Bronchial epithelial cell (primary cell): ENCODE data around the gene FBXO7. TPM values are rescaled to one million over a fixed set of nuclear protein-coding genes. Genes with fewer than 3 reads are reported as not detected.

Experiments used
- DNase-seq: peaks from one replicate; pipeline ENCODE4 v3.0.0-alpha.2; 2010; ENCODE audit warnings: low read depth
- FAIRE-seq: peaks from 2 replicates; lab custom pipeline; 2011; peaks lifted over from hg19 to GRCh38; lab: Jason Lieb, UNC
- H3K27me3 ChIP-seq: 2 replicates; pipeline ENCODE4 v1.5.1; 2011; ENCODE audit warnings: low read length; ENCODE audit not compliant: control insufficient read depth, insufficient read depth
- H3K36me3 ChIP-seq: 2 replicates; pipeline ENCODE4 v1.5.1; 2011; ENCODE audit warnings: low read length; ENCODE audit not compliant: control insufficient read depth, insufficient read depth
- H3K4me3 ChIP-seq: 2 replicates; pipeline ENCODE4 v1.5.1; 2011; ENCODE audit warnings: mild to moderate bottlenecking, low read depth, low read length, control low read depth
- total RNA-seq: library from RNA; depleted of rRNA; stranded (reverse); fragments of >200 nt; gene quantifications from 2 replicates; pipeline ENCODE4 v1.2.1, GENCODE V29; 2014
- TF ChIP-seq, protein P1 (sequence below): IDR thresholded peaks from 2 replicates; pipeline ENCODE4 v1.5.1; 2011; ENCODE audit warnings: mild to moderate bottlenecking, moderate library complexity, low read length, control low read depth, inconsistent platforms; ENCODE audit not compliant: insufficient read depth, severe bottlenecking

Gene FBXO7
- total RNA-seq, result 47.4 and 49.5 TPM in 2 replicates

DNA sequence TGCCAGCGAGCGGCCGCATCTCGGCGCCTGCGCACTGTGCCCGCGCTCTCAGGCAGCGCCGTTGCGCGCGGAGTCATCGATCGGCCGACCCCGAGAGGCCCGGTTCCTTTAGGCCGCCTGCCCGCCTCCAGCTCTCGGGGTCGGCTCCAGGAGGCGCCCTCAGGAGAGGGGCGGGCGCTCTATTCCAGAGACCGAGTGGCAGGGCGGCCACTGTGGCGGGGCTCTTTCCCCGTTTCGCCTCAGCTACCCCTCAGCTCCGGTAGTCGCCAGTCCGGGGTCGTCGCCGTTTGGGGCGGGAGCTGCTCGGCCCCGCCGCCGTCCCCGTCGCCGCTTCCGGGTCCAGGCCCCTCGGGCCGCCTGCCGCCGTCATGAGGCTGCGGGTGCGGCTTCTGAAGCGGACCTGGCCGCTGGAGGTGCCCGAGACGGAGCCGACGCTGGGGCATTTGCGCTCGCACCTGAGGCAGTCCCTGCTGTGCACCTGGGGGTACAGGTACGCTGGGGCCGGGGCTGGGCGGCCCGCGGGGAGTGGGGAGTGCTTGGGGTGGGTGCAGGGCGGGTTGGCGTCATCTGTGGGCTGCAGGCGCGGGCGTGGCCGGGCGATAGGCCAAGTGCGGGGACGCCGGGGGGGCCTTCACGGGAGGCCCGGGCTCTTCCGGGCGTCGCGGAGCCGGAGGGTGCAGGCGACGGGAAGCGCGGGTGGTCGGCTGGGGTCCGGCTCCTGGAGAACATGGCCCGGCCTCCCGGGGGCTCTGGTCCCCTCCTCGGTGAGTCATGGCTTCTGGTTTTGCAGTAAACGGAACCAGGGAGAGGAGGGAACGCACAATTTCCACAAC, at the start of gene FBXO7:
Gene FBXO7, plus strand, starts transcription at position 177 of the 833 bp plus-strand sequence. Its CDS starts 192 bp downstream, at position 369.
- H3K36me3 ChIP-seq, result no peaks in the 10 kb centered on the region
- peak within 1 kb of the TSS; percentile 90 for H3K4me3 ChIP-seq
- FAIRE-seq (no peak), DNase-seq (peak; percentile 65)
- TF ChIP-seq, protein P1, sequence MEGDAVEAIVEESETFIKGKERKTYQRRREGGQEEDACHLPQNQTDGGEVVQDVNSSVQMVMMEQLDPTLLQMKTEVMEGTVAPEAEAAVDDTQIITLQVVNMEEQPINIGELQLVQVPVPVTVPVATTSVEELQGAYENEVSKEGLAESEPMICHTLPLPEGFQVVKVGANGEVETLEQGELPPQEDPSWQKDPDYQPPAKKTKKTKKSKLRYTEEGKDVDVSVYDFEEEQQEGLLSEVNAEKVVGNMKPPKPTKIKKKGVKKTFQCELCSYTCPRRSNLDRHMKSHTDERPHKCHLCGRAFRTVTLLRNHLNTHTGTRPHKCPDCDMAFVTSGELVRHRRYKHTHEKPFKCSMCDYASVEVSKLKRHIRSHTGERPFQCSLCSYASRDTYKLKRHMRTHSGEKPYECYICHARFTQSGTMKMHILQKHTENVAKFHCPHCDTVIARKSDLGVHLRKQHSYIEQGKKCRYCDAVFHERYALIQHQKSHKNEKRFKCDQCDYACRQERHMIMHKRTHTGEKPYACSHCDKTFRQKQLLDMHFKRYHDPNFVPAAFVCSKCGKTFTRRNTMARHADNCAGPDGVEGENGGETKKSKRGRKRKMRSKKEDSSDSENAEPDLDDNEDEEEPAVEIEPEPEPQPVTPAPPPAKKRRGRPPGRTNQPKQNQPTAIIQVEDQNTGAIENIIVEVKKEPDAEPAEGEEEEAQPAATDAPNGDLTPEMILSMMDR, result peak; percentile 35
- H3K27me3 ChIP-seq, result no peaks in the 10 kb centered on the region

DNA sequence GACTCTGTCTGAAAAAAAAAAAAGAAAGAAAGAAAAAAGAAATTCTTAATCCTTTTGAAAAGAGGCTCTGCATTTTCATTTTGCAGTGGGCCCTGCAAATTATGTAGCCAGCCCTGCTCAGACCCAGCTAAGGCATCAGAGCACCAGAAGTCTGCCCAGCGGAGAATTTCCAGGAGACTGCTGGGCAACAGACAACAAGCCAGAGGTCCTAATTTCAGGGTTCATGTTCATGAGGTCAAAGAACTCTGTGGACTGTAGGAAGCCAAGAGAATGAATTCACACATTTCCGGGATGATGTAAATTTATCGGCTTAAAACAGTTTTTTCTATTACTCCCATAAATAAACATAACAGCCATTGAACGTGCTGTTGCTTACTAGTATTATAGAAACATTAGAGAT, 47.7 kb upstream of the FBXO7 start:
- no peaks in the 10 kb centered on the region for H3K36me3 ChIP-seq
- TF ChIP-seq, protein P1, result no peak
- no peak for FAIRE-seq
- no peaks in the 10 kb centered on the region for H3K27me3 ChIP-seq
- DNase-seq, result no peak
- no peak overlapping the region for H3K4me3 ChIP-seq

DNA sequence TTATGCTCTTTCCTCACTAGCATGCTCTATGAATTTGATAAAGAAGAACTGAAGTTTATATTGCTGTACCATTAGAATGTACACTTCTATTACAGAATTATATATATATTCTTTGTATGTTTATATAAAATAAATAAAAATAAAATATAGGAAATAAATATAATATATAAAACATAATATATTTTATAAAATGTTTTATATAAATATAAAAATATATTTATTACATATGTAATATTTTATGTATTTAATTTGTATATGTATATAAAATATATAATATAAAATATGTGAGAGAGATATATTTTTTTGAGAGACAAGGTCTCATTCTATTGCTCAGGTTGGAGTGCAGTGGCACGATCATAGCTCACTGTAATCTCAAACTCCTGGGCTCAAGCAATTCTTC, 44.3 kb upstream of the FBXO7 start:
- no peaks in the 10 kb centered on the region for H3K36me3 ChIP-seq
- FAIRE-seq, result no peak
- H3K27me3 ChIP-seq, result no peaks in the 10 kb centered on the region
- TF ChIP-seq, protein P1, result no peak
- H3K4me3 ChIP-seq, result no peak overlapping the region
- no peak for DNase-seq

DNA sequence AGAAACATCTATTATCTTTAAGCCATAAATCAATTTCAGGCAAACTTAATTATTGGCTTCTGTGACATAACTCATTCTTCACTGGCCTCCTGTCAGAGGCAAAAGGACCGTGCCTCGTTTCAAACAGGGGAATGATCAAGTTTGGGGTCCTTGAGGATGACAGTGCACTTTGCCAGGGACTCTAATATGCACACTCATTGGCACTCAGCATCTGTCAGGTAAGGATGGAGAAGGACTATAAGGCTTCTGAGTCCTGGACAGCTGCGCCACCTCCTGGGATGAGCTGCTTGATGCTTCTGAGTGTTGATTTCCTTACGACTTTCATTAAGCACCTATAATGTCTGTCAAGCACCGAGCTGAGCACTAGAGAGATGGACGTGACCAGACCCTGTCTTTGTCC, 30.5 kb upstream of the FBXO7 start:
- DNase-seq (peak; percentile 31), FAIRE-seq (no peak)
- H3K36me3 ChIP-seq, result no peaks in the 10 kb centered on the region
- TF ChIP-seq, protein P1, result peak; percentile 58
- no peak overlapping the region for H3K4me3 ChIP-seq
- peaks cover 2% of the 10 kb centered on the region for H3K27me3 ChIP-seq

DNA sequence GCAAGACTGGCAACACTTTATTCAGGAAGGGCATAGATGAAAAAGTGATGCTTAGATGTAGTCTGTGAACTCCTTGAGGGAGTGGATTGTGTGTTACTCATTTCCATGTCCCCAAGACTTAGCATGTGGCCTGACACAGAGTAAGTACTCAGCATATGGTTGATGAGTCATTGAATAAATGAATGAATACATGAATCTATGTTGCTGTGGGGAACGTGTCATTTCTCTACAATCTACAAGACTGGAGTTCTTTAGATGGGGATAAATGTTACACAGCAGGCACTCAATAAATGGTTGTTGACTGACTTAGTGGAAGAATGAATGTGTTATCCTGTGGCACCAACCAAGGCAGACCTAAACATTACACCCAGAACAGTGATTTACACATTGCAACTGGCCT, 28.3 kb upstream of the FBXO7 start:
- peak; percentile 47 for DNase-seq
- TF ChIP-seq, protein P1, result no peak
- Histone ChIP-seq H3K4me3 (no peak overlapping the region), H3K36me3 (no peaks in the 10 kb centered on the region), H3K27me3 (peaks cover 2% of the 10 kb centered on the region)
- peak; percentile 36 for FAIRE-seq

DNA sequence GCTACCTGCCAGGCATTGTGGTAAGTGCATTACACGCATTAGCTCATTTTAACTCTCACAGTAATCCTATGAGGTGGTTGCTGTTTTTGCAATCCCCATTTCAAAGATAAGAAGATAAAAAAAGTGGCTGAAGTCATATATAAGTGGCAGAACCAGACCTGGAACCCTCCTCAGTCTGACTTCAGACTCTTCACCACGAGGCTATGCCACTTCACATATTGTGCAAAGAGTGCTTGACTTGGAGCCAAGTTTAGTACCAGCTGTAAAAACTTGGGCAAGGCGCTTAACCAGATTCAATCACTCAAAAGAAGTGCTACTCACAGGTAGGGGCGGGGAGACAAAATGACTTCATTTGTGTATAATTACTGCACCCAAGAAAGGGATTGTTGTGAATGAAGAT, 25.6 kb upstream of the FBXO7 start:
- TF ChIP-seq, protein P1, result no peak
- DNase-seq (peak; percentile 78), FAIRE-seq (no peak)

More for the DNA sequence above, 25.6 kb upstream of the FBXO7 start:
- Histone ChIP-seq H3K27me3 (no peaks in the 10 kb centered on the region), H3K36me3 (no peaks in the 10 kb centered on the region), H3K4me3 (no peak overlapping the region)
